ENCODE data around the gene PDE3A. TPM values are rescaled to one million over a fixed set of nuclear protein-coding genes. Genes with fewer than 3 reads are reported as not detected.

PDE3A gene
- total and polyA plus RNA-seq, 8 donors, result 4.9 to 16.5 (median 12.6) TPM

- 3 to 11% methylated on average over 4 of the region's 4 CpGs for WGBS, 2 donors
- peaks cover 0 to 4% (median 0%) of the 10 kb centered on the region in 3 donors for H3K4me1 ChIP-seq
- no peak overlapping the region for H3K27ac ChIP-seq
- no peaks in the 10 kb centered on the region for H3K9me3 ChIP-seq
- FAIRE-seq (no peak), DNase-seq (peak in 1 of 6 donors; percentile 5), ATAC-seq (peak in 3 of 4 donors; percentile 26 to 49 (median 41))
- H3K27me3 ChIP-seq, result no peaks in the 10 kb centered on the region
- no peaks in the 10 kb centered on the region for H3K36me3 ChIP-seq
- no peak overlapping the region for H3K4me3 ChIP-seq
- intact Hi-C loops (cut with DNase I), result no loop called here
- TF ChIP-seq, protein P1, sequence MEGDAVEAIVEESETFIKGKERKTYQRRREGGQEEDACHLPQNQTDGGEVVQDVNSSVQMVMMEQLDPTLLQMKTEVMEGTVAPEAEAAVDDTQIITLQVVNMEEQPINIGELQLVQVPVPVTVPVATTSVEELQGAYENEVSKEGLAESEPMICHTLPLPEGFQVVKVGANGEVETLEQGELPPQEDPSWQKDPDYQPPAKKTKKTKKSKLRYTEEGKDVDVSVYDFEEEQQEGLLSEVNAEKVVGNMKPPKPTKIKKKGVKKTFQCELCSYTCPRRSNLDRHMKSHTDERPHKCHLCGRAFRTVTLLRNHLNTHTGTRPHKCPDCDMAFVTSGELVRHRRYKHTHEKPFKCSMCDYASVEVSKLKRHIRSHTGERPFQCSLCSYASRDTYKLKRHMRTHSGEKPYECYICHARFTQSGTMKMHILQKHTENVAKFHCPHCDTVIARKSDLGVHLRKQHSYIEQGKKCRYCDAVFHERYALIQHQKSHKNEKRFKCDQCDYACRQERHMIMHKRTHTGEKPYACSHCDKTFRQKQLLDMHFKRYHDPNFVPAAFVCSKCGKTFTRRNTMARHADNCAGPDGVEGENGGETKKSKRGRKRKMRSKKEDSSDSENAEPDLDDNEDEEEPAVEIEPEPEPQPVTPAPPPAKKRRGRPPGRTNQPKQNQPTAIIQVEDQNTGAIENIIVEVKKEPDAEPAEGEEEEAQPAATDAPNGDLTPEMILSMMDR (IDR thresholded peaks at IDR 0.05), result no peak
Observed at GRCh38 chr12:20415028-20415427, 46.7 kb downstream of the PDE3A start.

DNA sequence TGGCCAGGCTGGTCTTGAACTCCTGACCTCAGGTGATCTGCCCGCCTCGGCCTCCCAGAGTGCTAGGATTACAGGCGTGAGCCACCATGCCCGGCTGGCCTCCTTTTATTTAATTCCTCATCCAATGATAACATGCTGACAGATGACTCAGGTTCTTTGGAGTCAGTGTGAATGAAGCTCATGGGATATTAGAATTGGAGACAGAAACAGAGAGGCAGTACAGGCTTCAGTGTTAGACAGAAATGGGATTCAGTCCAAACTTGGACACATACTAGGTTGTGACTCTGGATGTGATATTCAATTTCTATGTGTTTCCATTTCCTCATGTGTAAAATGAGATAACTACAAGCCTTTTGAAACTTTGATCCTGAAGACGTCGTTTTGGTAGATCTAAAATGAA, 47.3 kb downstream of the PDE3A start:
- intact Hi-C loops (cut with DNase I), result no loop called here
- Histone ChIP-seq H3K27ac (no peak overlapping the region), H3K4me3 (no peak overlapping the region), H3K4me1 (peaks cover 0 to 4% (median 0%) of the 10 kb centered on the region in 3 donors), H3K36me3 (no peaks in the 10 kb centered on the region), H3K27me3 (no peaks in the 10 kb centered on the region), H3K9me3 (no peaks in the 10 kb centered on the region)
- DNase-seq (no peak), ATAC-seq (no peak), FAIRE-seq (no peak)
- TF ChIP-seq, protein P1 (IDR thresholded peaks at IDR 0.05), result no peak
- 70 to 72% methylated on average over 6 of the region's 6 CpGs for WGBS, 2 donors

- H3K9me3 ChIP-seq, result no peaks in the 10 kb centered on the region
- intact Hi-C loops (cut with DNase I), result no loop called here
- no peaks in the 10 kb centered on the region for H3K4me1 ChIP-seq
- no peak for DNase-seq
- 54 to 60% methylated on average over 6 of the region's 6 CpGs for WGBS, 2 donors
- H3K27ac ChIP-seq, result no peak overlapping the region
- no peaks in the 10 kb centered on the region for H3K27me3 ChIP-seq
- H3K4me3 ChIP-seq, result no peak overlapping the region
- FAIRE-seq, result no peak
- no peak for ATAC-seq
- TF ChIP-seq, protein P1 (IDR thresholded peaks at IDR 0.05), result no peak
- H3K36me3 ChIP-seq, result no peaks in the 10 kb centered on the region
Observed at GRCh38 chr12:20420557-20420956, 52.2 kb downstream of the PDE3A start.

- TF ChIP-seq, protein P1 (IDR thresholded peaks at IDR 0.05), result no peak
- FAIRE-seq (peak; percentile 90), ATAC-seq (no peak), DNase-seq (no peak)
- H3K9me3 ChIP-seq, result no peaks in the 10 kb centered on the region
- no peak overlapping the region for H3K4me3 ChIP-seq
- H3K4me1 ChIP-seq, result no peaks in the 10 kb centered on the region
- intact Hi-C loops (cut with DNase I), result no loop called here
- H3K27ac ChIP-seq, result no peak overlapping the region
- H3K27me3 ChIP-seq, result no peaks in the 10 kb centered on the region
- WGBS, 2 donors, result 72 to 83% methylated on average over 2 of the region's 2 CpGs
- no peaks in the 10 kb centered on the region for H3K36me3 ChIP-seq
Observed at GRCh38 chr12:20421421-20421820, 53.1 kb downstream of the PDE3A start.

DNA sequence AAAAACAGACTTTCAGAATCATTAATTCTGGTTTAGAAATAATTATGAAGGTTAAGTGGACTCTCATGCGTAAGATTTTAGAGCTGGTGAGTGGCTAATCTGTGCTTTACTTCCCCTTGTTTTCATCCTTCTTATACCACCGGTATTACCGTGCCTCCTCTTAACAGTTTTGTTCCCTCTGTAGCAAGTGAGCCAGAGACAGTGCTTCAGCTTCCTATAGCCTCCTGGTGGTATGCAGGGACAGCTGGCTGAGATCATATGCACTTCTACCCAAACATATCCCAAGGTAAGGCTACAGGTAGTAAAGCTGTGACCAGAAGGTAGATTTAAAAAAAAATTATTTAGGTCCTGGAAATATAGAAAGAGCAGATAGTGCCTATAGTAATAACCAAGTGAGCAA, 55.2 kb downstream of the PDE3A start:
- no peak for FAIRE-seq
- WGBS, 2 donors, result 26 to 28% methylated on average over 3 of the region's 3 CpGs
- intact Hi-C loops (cut with DNase I), result no loop called here
- no peak for ATAC-seq
- no peaks in the 10 kb centered on the region for H3K9me3 ChIP-seq
- H3K4me3 ChIP-seq, result no peak overlapping the region
- TF ChIP-seq, protein P1 (IDR thresholded peaks at IDR 0.05), result no peak
- H3K27ac ChIP-seq, result no peak overlapping the region
- H3K4me1 ChIP-seq, result no peaks in the 10 kb centered on the region
- no peaks in the 10 kb centered on the region for H3K36me3 ChIP-seq
- no peaks in the 10 kb centered on the region for H3K27me3 ChIP-seq
- DNase-seq, result no peak

Data from pancreas (tissue), 10 donors.